PC-3 (cell line): ENCODE measurements around the gene BDH1.

Experiments
- CTCF ChIP-seq: fragments of 300-600 bp; sonication (generic); conservative IDR thresholded peaks from 2 replicates; pipeline ENCODE4 v1.5.1; 2017; ENCODE audit warnings: antibody characterized with exemption, low read depth, mild to moderate bottlenecking, low read length
- EZH2phosphoT487 ChIP-seq: fragments of 300-600 bp; sonication (generic); IDR thresholded peaks from 2 replicates; pipeline ENCODE4 v1.6.1; 2018; ENCODE audit warnings: mild to moderate bottlenecking, antibody characterized with exemption, low read length, borderline replicate concordance

- TF ChIP-seq CTCF (no peak), EZH2phosphoT487 (no peak)
Observed at GRCh38 chr3:197567904-197568681, 12.3 kb upstream of the BDH1 start.
